LNCaP clone FGC (cell line): ENCODE data around the gene HARBI1.

ENCODE experiments used
- DNase-seq: peaks from one replicate; pipeline ENCODE4 v3.0.0-alpha.2; 2011; ENCODE audit warnings: low read depth
- H3K4me3 ChIP-seq: 2 replicates; pipeline ENCODE4 v1.5.1; 2011; ENCODE audit warnings: mild to moderate bottlenecking, low read depth, low read length, control low read depth
- TF ChIP-seq, protein P1 (sequence below): IDR thresholded peaks from 2 replicates; pipeline ENCODE4 v1.5.1; 2012; ENCODE audit warnings: mild to moderate bottlenecking; ENCODE audit not compliant: control insufficient read depth, insufficient read depth; ENCODE audit errors: extremely low read depth

The HARBI1 gene

DNA sequence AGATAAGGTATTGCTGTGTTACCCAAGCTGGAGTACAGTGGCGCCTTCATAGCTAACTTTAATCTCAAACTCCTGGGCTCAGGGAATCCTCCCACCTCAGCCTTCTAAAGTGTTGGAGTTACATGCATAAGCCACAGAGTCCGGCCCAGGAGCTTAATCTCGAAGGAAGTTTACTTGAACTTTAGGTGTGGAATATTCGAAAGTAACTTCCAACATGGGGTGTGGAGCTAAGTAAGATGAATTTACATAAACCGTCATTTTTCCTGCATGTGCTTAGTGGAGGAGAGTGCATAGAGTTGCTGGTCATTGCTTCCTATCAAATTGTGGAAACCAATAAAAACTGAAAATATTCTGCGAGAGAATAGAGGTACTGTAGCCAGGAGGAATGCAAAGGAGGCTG, 1.8 kb upstream of the HARBI1 start:
- no peak for DNase-seq
- TF ChIP-seq, protein P1, sequence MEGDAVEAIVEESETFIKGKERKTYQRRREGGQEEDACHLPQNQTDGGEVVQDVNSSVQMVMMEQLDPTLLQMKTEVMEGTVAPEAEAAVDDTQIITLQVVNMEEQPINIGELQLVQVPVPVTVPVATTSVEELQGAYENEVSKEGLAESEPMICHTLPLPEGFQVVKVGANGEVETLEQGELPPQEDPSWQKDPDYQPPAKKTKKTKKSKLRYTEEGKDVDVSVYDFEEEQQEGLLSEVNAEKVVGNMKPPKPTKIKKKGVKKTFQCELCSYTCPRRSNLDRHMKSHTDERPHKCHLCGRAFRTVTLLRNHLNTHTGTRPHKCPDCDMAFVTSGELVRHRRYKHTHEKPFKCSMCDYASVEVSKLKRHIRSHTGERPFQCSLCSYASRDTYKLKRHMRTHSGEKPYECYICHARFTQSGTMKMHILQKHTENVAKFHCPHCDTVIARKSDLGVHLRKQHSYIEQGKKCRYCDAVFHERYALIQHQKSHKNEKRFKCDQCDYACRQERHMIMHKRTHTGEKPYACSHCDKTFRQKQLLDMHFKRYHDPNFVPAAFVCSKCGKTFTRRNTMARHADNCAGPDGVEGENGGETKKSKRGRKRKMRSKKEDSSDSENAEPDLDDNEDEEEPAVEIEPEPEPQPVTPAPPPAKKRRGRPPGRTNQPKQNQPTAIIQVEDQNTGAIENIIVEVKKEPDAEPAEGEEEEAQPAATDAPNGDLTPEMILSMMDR: no peak
- peak overlapping the region; percentile 93 for H3K4me3 ChIP-seq

DNA sequence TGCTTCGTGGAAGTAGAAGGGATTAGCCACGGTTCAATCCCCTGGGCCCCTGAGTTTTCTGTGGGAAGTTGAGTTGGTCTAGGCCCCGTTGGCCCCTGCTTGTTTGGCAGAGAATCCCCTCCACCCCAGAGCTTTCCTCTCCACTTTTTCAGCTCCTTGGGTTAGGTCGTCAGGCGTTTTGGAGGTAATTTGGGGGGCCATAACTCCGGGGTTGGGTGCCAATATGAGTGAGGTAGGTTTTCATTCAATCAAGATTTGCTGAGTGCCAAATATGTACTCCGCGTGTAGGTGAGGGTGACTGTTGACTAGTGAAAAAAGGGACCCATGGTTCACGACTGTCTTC, 916 bp upstream of the HARBI1 start:
- TF ChIP-seq, protein P1: no peak
- DNase-seq: no peak
- H3K4me3 ChIP-seq: peak overlapping the region; percentile 93

DNA sequence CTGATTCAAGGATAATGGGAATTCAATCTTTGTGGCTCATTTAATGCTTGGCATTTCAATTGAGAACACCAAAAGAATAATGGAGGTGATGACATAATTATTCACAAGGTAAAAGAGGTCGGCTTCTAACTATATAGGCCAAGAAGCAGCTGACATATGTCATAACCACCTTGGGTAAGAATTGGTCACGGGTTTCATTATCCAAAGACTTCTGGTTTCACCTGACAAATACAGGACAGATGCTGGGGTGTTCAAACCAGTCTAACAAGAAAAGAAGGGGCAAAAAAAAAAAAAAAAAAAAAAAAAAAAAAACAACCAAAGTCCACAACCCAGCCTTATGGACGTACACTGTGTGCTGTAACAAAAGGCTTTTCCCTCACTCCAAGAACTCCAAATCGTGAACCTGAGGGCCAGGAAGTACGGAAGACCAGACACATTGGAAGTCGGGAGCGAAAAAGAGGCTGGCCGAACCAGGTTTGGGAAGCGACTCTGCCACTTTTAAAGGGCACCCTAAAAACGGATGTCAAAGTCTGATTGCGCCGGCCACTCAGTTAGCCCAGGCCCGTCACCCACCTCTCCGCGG, 385 bp downstream of the HARBI1 start:
- TF ChIP-seq, protein P1: no peak
- no peak for DNase-seq
- peak overlapping the region; percentile 93 for H3K4me3 ChIP-seq

DNA sequence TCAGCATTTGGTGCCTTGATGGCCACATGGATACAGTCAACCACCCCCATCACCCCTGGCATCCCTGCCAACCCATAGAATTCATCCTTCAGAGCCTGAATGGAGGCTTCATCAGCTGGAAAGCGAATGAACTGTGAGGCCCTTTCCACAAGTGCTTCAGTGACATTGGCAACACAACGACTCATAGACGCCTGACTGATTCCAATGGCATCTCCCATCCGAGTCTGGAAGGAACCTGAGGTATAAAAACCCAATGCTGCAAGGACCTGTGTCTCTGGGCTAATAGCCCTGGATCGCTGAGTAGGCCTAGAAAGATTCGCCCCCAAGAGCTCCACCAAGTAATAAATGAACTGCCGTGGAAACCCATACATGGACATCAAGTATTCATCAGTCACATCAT, 1.3 kb downstream of the HARBI1 start:
- TF ChIP-seq, protein P1: no peak
- peak overlapping the region; percentile 93 for H3K4me3 ChIP-seq
- no peak for DNase-seq

DNA sequence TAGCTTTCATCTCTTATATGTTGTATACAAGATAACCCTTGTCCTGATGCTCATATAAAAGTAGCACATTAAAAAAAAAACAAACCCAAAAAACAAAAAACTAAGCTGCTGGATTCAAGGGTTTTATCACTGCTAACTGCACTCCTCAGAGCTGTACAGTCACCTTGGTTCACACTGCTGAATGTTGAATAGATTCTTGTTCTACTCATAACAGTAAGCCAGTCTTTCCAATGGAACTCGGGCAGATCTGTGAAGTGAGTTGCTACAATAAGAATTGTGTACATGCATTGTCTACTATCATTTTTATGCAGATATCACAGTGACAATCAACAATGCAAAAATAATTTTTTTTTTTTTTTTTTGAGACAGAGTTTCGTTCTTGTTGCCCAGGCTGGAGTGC, 4.7 kb downstream of the HARBI1 start:
- TF ChIP-seq, protein P1: no peak
- H3K4me3 ChIP-seq: no peak overlapping the region
- no peak for DNase-seq

DNA sequence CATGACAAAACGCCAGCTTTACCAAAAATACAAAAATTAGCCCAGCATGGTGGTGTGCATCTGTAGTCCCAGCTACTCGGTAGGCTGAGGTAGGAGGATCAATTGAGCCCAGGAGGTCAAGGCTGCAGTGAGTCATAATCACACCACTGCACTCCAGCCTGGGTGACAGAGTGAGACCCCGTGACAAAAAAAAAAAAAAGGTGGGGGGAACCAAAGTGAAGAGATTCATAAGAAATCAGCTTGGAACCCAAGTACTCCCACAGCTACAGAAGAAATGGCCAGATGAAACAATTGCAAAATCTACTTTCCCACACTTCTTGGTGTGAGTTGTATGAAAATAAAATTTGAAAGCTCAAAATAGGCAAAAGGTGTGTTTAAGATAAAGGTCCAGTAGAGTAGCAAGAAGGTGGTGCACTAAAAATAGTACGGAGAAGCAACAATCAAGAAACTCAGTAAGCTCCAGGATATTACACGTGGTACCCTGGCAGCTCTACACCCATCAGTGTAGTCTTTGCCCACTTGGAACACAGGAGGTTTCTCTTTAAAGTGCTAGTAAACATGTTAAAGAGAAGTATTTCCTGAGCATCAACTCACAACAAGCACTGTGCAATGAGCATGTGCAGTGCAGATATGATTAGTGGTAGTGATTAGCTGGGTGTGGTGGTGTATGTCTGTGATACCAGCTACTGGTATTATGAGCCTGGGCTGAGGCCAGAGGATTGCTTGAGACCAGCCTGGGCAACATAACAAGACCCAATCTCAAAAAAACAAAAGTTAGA, 5.3 kb downstream of the HARBI1 start:
- TF ChIP-seq, protein P1: no peak
- no peak overlapping the region for H3K4me3 ChIP-seq
- DNase-seq: no peak

DNA sequence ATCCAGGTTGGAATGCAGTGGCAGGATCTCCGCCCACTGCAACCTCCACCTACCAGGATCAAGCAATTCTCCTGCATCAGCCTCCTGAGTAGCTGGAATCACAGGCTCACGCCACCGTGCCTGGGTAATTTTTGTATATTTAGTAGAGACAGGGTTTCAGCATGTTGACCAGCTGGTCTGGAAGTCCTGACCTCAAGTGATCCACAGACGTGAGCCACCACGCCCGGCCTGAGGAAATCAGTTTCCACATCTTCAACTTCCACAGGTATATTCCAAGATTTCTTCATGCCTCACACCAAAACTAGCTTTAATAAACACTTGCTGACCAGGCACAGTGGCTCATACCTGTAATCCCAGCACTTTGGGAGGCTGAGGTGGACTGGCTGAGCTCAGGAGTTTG, 7.6 kb downstream of the HARBI1 start:
- TF ChIP-seq, protein P1: no peak
- no peak for DNase-seq
- H3K4me3 ChIP-seq: no peak overlapping the region
